ENCODE data around the gene OR51B2. TPM values are rescaled to one million over a fixed set of nuclear protein-coding genes. Genes with fewer than 3 reads are reported as not detected.

OR51B2 gene
- total RNA-seq, 2 experiments from 2014 or later = not detected

- Histone ChIP-seq H3K79me2 (ENCODE audit: insufficient read depth, low read depth, low read length) (no peaks in the 10 kb centered on the region), H3K4me1 (ENCODE audit: insufficient read depth, low read length, poor library complexity, severe bottlenecking) (no peaks in the 10 kb centered on the region), H2AFZ (ENCODE audit: low read length) (no peak overlapping the region), H3K4me2 (ENCODE audit: low read length) (no peak overlapping the region), H3K36me3 (ENCODE audit: insufficient read depth, low read length) (no peaks in the 10 kb centered on the region), H3K27ac (ENCODE audit: low read depth, low read length, poor library complexity, severe bottlenecking) (no peak overlapping the region), H4K20me1 (ENCODE audit: insufficient read depth, low read length) (no peaks in the 10 kb centered on the region), H3K9me3 (ENCODE audit: low read length) (no peaks in the 10 kb centered on the region), H3K4me3 (ENCODE audit: low read depth, low read length, poor library complexity, severe bottlenecking) (no peak overlapping the region), H3K9me2 (ENCODE audit: insufficient read depth, low read length) (no peaks in the 10 kb centered on the region)
- ChIA-PET POLR2A (no interaction called here), CTCF (ENCODE audit: unreplicated experiment) (no interaction called here)
- no peak for TF ChIP-seq EZH2phosphoT487 (IDR thresholded peaks at IDR 0.05; ENCODE audit: borderline replicate concordance, low read depth, low read length)
- TF ChIP-seq CTCF (conservative IDR thresholded peaks at IDR 0.05; ENCODE audit: low read length) = no peak
- DNase-seq (ENCODE audit: low spot score) = no peak
- no TSS peak for BruUV-seq (replicated peaks)
- intact Hi-C loops (cut with micrococcal nuclease; ENCODE audit: unreplicated experiment) = no loop called here
These were observed 20.5 kb downstream of the OR51B2 start for GRCh38 chr11:5303626-5304025.

DNA sequence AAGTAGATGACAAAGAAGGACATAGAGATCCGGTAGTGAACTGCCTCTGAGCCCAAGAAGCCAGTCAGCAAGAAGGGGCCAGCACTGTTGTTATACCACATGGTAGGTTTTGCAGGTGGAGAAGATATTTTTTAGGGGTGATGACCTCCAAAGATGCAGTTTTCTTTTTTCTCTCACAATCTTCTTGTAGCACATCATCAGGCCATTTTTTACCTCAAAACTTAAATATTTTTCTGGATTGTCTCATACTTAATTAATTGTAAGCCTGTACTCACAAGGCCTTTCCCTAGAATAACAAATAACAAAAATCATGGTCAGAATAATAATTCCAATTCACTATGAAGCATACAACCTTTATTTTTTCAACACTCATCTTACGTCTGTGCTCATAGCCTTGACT, 22.3 kb downstream of the OR51B2 start, which contains the start of gene OR51B4:
OR51B4 (minus strand) TSS at position 101 of the 400 bp plus-strand sequence; CDS start at position 101, 0 bp downstream.
- no peak within 1 kb of the TSS for H3K4me2 ChIP-seq (ENCODE audit: low read length)
- no TSS peak for BruUV-seq (replicated peaks)

More for the DNA sequence above, 22.3 kb downstream of the OR51B2 start, which contains the start of gene OR51B4:
- H3K36me3 ChIP-seq (ENCODE audit: insufficient read depth, low read length) = no peaks in the 10 kb centered on the region
- no peaks in the 10 kb centered on the region for H3K79me2 ChIP-seq (ENCODE audit: insufficient read depth, low read depth, low read length)
- H3K4me1 ChIP-seq (ENCODE audit: insufficient read depth, low read length, poor library complexity, severe bottlenecking) = no peaks in the 10 kb centered on the region
- ChIA-PET CTCF (ENCODE audit: unreplicated experiment) (no interaction called here), POLR2A (no interaction called here)
- H3K4me3 ChIP-seq (ENCODE audit: low read depth, low read length, poor library complexity, severe bottlenecking) = no peak within 1 kb of the TSS
- H2AFZ ChIP-seq (ENCODE audit: low read length) = no peak within 1 kb of the TSS
- TF ChIP-seq CTCF (conservative IDR thresholded peaks at IDR 0.05; ENCODE audit: low read length) (no peak), EZH2phosphoT487 (IDR thresholded peaks at IDR 0.05; ENCODE audit: borderline replicate concordance, low read depth, low read length) (no peak)
- no peaks in the 10 kb centered on the region for H3K9me2 ChIP-seq (ENCODE audit: insufficient read depth, low read length)
- no peaks in the 10 kb centered on the region for H4K20me1 ChIP-seq (ENCODE audit: insufficient read depth, low read length)
- DNase-seq (ENCODE audit: low spot score) = no peak
- intact Hi-C loops (cut with micrococcal nuclease; ENCODE audit: unreplicated experiment) = no loop called here
- H3K9me3 ChIP-seq (ENCODE audit: low read length) = no peaks in the 10 kb centered on the region
- no peak within 1 kb of the TSS for H3K27ac ChIP-seq (ENCODE audit: low read depth, low read length, poor library complexity, severe bottlenecking)

Data from OCI-LY7 (cell line).